CD4-positive, alpha-beta T cell treated with Interleukin-17A for 4 hours (primary cell): Measurements from ENCODE around the gene SYCP3.
A peak's percentile ranks its signal among the peaks of the same experiment; 100 is the strongest.
"Not testable (repeated sequence)": the region's sequence is repeated elsewhere in the genome, so short reads cannot be mapped to it uniquely, and the experiment has no call there.

Experiments used
- DNase-seq: peaks from one replicate; pipeline ENCODE4 v3.0.0-alpha.2; 2020; ENCODE audit warnings: mixed read lengths

The SYCP3 gene

DNA sequence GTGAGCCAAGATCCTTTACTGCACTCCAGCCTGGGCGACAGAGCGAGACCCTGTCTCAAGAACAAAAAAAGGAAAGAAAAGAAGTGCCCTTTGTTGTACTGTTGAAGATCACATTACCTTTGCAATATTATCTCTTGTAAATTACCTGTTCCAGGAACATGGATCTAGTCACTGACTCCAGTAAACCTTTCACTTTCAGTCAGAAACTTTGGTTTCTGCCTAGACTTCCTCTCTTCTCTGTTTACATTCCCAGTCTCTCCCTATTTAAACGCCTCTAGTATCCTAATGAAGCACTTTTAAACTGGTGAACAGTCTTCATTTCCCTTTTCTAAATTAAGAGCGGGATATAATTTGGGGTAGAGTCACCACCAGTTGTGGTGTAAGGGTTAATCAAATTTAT is 29.0 kb downstream of the SYCP3 start:
- DNase-seq = no peak

DNA sequence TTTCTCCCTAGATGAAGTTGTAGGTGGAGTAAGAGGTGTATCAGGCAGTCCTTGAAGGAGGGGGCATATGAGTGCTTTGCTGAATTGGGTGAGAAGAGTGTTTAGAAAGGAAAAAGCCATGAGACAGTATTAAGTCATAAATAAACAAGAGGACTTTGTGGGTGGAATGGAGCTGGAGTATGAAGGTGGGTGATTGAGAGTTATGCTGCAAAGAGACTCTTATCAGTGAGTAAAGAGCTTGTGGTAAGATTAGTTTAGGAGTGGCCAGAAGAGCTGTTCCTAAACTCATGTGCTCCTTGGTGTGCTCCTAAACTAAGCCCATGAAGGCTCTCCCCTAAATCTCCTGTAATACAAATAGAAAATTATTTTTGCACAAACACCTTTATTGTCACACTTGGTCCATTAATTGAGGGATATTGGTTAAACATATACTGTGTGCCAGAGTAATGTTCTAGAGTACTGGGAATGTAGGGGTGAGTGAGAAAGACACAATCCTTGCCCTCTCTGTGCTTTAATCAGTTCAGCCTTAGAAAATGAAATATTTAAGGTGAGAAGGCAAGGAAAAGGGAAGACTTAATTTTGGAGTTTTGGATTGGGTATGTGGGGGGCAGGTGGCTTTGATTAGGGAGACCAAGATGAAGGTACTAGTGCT is 32.0 kb downstream of the SYCP3 start:
- DNase-seq = no peak

DNA sequence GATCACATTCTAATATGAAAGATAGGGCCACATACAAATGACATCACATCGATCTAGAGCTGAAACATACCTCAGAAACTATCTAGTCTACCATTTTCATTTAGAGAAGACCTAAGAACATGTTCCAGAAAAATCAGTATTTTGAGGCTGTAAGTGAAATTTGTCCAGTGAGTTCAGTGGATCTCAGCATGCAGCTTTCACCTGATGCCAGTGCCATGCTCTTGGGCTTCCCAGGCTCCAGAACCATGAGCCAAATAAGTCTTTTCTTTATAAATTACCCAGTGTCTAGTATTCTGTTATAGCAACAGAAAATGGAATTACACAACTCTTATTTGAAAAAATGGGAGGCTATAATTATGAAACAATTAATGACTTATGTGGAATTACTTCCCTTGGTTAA is 32.9 kb downstream of the SYCP3 start:
- no peak for DNase-seq

DNA sequence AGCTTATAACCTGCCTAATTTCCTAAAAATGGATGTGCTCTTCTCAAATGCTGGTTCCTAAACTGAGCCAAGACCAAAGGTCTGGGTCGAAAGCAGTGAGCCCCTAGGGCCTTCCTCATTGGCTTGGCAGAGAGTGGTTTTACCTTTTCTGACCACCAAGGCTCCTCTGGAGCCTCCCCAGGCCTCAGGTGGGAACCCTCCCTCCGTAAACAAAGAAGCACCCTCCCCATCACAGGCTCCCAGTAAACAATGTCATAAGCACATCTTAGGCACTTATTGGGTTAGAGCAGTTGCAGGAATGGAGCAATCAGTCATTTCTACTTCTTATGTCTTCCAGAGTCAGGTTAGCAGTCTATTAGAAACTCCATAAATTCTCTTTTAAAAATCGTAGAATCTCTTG is 35.8 kb downstream of the SYCP3 start:
- no peak for DNase-seq

DNA sequence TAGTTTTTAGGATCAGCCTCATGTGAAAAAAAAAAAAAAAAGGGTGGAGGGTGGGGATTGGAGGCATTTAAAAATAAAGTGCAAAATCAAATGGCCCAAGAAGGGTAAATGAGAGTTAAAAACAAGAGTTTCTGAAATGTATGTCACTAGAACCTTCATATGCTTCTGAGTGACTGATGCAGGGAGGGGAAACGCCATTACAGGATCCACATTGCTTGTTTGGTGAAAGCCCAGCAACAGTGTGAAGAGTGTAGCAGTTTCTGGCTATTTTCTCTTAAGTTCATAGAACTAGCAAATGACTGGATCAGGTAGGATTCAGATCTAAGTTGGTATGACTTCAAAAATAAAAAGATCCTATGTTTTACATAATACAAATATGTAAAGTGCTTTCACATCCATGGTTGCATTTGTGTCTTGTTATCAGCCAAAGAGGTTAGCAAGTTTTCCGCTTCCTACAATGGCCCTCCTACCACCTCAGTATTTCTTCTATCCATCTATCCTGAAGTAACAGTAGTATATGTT is 38.9 kb downstream of the SYCP3 start:
- no peak for DNase-seq

DNA sequence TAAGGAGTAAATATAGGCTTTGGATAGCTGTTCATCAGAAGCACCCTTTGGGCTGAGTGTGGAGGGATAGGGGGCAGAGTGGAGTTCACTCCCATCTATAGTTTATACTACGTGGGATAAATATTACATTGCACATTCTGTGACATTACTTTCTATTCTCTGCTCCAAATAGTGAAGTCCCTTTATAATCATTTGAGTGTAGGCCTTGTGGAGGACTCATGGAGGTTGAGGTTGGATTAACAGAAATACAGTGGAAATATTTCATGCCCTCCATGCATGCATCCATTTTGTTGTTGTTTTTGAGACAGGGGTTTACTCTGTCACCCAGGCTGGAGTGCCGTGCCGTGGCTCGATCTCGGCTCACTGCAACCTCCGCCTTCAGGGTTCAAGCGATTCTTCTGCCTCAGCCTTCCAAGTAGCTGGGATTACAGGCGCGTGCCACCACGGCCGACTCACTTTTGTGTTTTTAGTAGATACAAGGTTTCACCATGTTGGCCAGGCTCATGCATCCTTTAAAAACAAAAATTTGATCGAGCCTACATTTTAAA is 40.4 kb downstream of the SYCP3 start:
- peak; percentile 14 for DNase-seq

DNA sequence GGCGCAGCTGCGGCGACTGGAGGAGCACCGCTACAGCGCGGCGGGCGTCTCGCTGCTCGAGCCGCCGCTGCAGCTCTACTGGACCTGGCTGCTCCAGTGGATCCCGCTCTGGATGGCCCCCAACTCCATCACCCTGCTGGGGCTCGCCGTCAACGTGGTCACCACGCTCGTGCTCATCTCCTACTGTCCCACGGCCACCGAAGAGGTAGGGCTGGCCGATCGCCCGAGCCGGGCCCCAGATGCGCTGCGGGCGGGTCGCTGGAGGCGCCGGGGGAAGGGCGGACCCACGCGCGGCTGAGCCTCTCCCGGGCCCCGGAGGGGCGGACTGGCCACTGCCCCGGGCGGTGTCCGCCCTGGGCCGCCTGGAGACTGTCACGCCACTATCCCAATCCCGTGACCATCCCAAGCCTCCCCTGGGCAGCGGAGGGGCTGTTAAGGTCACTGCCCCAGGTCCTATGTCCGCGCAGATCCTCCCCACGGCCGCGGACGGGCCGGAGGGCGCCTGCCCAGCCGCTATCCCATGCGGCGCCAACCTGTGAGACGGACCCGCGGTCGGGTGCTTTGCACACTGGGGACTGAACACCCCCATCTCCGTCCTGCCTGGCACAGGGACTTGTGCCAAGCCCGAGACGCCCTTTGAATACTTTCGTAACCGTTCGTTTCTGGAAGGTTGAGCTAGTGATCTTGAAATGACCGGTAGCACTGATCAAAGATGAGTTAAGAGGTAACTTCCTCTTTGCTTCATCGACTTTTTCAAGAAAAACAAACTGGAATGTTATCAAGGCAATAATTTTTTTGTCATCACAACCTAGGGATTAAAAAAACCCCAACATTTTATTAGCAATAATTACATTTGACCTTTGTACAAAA is 41.1 kb downstream of the SYCP3 start:
- peak; percentile 21 for DNase-seq

DNA sequence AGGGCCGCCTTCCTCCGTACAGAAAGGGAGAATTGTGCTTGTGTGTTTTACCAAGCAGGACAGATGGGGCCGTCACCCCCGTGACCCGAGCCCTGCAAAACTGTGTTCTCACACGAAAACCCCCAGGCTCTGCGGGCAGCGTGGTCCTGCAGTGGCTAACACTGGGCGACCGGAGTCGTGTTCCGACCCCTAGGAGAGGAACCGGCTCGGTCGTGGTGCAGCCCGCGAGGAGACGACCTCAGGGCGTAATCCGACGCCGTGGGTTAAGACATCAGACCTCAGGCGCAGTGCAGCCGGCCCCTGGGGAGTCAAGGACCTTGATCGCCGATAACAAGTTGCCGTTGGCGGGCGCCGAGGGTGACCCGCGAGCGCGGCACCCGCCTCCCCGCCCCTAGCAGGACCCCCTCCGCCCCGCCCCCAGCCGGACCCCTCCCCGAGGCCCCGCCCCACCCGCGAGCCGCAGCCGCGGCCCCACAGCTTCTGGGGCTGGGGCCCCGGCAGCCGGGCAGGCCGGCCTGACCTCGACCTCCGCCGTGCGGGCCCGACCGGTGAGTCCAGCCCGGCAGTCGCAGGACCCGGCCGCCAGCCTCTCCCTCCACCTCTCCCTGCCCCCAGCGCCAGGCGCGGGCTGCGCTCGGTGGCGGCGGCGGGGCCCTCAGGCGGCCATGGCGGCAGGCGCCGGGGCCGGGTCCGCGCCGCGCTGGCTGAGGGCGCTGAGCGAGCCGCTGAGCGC is 41.9 kb downstream of the SYCP3 start, which contains the start of gene CHPT1:
Gene CHPT1, plus strand, starts transcription at position 444 of the 733 bp plus-strand sequence. Its CDS starts 222 bp downstream, at position 666.
- peak; percentile 83 for DNase-seq

DNA sequence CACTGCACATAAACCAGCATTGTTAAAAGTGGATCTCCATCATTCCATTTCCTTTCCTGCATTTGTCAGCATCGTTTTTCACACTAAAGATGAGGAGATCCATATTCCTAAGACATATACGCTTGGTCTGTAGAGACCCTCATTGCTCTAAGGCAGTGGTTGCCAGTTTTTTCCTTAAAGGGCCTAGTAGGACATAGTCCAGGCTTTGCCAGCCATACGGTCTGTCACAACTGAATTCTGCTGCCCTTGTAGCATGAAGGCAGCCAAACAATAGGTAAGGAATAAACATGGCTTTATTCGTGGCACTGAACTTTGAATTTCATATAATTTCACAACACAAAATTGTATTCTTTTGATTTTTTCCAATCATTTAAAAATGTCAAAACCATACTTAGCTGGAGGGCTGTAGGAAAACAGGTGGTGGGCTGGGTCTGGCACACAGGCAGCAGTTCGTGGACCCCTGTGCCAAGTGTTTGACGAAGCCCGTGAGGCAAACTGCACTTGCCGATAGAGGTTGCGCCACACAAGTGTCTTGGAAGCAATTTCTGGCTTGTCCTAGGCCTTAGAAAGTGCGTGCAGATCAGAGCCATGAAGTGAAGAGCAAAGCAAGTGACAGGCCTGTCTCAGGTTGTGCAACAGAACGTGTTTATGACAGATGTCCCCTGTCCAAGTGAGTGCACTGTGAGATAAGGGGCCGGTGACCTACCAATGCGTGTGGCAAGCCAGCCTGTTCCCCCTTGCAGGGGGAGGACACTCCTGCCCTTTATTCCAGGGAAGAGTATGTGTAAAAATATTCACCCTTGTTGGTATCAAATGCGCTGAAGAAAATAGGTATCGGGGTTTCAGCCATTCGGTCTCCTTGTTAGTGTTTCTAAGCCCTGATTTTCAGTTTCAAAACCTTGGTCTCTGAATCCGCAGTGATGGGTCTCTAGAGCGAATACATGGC is 42.7 kb downstream of the SYCP3 start:
- peak; percentile 32 for DNase-seq

DNA sequence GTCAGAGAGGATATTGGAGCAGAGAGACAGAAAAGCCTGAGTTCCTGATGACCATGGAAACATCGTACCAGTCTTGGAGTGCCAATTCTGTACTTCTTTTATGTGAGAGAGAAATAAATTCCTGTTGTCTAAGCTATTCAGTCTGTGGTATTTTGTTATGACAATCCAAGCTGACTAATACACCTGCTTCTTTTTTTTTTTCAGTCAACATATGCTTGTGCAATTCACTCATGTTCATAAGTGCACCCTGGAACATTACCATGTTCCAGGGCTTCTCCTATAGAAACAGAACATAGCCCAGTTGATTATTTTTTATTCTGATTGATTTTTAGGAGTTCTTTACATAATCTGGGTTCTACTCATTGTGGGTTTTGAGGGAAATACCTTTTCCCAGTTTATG is 43.6 kb downstream of the SYCP3 start:
- no peak for DNase-seq

DNA sequence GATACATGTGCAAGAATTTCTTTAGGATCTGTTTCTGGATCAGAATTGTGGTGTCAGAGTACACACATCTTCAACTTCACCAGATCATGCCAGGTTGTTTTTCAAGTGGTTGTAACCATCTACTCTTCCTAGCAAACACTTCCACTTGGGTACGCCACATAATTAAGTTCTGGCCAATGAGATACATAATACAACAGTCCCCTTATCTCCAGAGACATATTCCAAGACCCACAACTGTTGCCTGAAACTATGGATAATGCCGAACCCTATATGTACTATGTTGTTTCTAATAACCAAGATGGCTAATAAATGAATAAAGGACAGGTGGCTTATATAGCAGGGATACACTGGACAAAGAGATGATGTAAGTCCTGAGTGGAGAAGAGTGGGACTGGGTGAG is 44.3 kb downstream of the SYCP3 start:
- DNase-seq = no peak

DNA sequence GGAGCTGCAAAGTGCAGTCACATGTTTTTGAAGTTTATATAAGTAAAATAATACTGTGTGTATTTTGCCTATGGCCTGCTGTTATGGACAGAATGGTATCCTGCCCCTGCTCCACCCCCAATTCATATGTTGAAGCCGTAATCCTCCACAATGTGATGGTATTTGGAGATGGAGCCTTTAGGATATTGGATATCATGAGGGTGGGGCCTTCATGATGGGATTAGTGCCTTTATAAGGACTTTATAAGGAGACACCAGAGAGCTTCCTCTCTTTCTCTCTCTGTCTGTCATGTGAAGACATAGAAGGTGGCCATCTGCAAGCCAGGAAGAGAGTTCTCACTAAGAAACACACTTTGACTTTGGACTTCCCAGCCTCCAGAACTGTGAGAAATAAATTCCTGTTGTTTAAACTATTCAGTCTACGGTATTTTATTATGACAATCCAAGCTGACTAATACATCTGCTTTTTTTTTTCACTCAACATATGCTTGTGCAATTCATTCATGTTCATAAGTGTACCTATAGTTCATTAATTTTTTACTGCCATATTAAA is 44.9 kb downstream of the SYCP3 start:
- DNase-seq = no peak

DNA sequence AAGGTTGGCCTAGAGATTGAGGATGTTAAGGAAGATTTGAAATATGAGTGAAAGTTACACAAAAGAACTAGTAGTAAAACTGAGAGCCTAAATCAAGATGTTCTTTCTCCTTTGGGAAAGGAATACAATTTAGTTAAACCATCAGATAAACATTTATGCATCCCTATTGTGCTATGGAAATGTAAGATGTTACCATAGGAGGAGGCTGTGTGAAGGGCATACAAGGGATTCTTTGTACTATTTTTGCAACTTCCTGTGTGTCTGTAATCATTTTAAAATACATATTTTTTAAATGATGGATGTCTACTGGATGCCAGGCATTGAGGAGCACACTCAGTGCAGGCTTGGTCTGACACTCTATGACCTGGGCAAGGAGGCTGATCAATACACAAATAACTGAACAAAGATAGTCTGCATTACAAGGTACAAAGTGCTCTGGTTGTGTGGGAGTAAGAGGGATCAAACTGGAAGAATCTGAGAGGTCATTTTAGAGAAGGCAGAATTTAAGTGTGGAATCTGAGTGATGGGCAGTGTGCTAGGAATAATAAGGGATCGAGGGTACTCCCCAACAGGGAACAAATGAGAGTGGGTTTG is 47.7 kb downstream of the SYCP3 start:
- no peak for DNase-seq

DNA sequence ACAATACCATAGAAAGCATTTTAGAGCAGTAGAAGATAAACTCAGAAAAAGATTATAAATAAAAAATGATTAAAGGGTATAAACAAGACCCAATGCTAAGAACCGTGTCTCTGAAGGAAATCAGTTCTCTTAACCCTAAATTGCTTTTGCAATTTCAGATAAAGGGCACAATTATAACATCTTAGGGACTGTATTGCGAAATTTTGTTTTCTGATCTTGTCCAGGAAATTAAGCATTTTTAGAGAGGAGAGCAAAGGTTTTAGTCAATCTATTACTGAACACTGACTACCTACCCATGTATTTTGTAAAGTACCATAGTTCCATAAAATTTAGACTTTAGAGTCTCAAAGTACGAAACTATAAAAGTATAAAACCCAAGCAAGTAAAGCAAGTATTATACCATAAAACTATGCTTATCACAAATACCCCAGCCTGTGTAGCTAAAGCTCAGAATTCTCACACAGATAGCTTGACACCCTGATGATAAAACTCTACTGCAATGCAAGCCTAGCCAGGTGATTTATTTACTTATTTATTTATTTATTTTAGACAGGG is 48.6 kb downstream of the SYCP3 start:
- DNase-seq = no peak

DNA sequence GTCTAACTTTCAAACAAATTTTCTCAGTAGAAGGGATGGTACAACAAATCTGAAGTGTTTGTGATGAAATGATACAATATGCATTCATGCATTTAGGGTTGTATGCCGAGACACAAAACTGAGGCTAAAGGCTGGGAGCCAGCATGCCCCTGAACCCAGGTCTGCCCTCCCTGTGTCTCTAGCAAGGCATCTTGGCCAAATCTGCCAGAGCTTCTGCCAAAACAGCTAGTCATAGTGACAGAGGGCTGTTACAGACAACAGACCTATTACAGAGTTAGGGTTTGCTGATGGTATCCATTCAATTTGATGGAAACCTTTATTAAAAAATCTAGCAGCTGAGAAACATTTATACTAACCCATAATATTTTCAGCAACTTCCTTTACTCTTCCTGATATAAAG is 53.1 kb downstream of the SYCP3 start:
- DNase-seq = no peak

DNA sequence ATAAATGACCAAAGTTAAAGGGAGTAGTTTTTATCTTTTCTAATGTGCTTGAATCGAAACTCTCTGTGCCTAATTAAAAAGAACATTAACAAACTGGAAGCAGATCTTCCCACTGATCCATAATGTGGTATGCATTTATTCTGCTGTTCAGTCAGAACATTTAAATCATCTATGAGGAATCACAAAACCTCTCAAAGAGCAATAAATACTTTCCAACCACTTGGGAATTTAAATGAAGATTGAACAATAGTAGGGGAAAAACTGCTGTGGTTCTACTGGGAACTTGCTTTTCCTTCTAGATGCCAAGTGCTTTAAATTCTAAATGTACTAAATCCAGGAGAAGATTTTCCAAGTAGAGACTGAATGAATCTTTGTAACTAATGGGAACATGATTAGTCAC is 54.2 kb downstream of the SYCP3 start:
- no peak for DNase-seq

DNA sequence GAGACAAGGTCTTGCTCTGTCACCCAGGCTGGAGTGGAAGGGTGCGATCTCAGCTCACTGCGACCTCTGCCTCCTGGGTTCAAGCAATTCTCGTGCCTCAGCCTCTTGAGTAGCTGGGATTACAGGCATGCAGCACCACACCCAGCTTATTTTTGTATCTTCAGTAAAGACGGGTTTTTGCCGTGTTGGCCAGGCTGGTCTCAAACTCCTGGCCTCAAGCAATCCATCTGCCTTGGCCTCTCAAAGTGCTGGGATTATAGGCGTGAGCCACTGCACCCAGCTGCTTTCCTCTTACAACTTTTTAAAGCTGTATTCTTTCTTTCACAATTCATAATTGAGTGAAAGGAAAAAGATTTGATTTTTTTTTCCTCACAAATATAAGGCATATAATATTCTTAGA is 57.6 kb downstream of the SYCP3 start:
- DNase-seq = not testable (repeated sequence)

DNA sequence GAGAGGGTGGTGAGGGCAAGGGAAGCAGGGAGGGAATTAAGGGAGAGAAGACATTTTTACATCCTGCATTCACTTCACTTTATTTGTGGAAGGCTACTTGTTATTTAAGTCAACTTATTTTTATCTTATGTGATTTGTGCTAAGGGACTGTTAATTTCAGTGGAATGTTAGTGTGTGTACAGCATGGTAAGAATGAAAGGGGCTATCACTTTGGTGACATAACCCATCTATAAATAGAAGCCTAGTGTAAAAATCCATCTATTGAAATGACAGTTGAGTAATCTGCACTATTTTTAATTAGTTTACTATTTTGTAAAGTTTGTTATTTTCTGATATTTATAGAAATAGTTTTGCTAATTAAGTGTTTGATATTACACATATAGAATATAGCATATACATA is 58.6 kb downstream of the SYCP3 start:
- no peak for DNase-seq

DNA sequence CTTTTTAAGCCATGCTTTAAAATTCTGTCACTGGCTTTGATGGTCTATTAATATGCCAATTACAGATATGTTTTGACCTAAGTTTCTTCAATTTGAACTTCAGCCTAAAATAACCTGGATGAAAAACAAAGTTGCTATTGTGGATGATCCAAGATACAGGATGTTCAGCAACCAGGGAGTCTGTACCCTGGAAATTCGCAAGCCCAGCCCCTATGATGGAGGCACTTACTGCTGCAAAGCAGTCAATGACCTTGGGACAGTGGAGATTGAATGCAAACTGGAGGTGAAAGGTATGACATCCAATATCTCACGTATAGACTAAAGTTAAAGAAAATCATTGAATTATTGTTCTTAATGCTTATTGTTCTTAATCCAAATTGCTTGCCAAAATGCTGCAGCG is 59.0 kb downstream of the SYCP3 start:
- no peak for DNase-seq
